ENCODE results near the gene STK32B. TPM values are rescaled to one million over a fixed set of nuclear protein-coding genes. Genes with fewer than 3 reads are reported as not detected.

Gene STK32B
- total and polyA plus RNA-seq, 4 donors = 0.02 to 0.28 (median 0.08) TPM; not detected in 1

GRCh38 chr4:5504486-5504885, 453.2 kb downstream of the STK32B start:
- Histone ChIP-seq H3K4me3 (ENCODE audit: low read depth in 1 of 3, low read length in 3 of 3) (no peak overlapping the region), H3K36me3 (ENCODE audit: control insufficient read depth in 4 of 4, insufficient read depth in 3 of 4, low read depth in 1 of 4, low read length in 3 of 4) (no peaks in the 10 kb centered on the region), H3K27ac (ENCODE audit: low read depth in 1 of 2, low read length in 2 of 2) (no peak overlapping the region), H3K27me3 (ENCODE audit: control insufficient read depth in 4 of 4, insufficient read depth in 4 of 4, low read length in 3 of 4) (peaks cover 0 to 4% (median 0%) of the 10 kb centered on the region in 4 donors), H3K9ac (ENCODE audit: low read depth in 1 of 2, low read length in 2 of 2) (no peak overlapping the region), H3K9me3 (ENCODE audit: control insufficient read depth in 4 of 4, low read length in 3 of 4) (no peaks in the 10 kb centered on the region), H3K4me1 (ENCODE audit: control insufficient read depth in 4 of 4, insufficient read depth in 4 of 4, low read length in 3 of 4) (no peaks in the 10 kb centered on the region)
- no peak for DNase-seq (ENCODE audit: low spot score)
- no peak for TF ChIP-seq CTCF (IDR thresholded peaks at IDR 0.05; ENCODE audit: low read depth, low read length, missing input control)
- TF ChIP-seq REST (IDR thresholded peaks at IDR 0.05) = no peak
- TF ChIP-seq NR2F2 (IDR thresholded peaks at IDR 0.05) = no peak
- TF ChIP-seq FOXA2 (IDR thresholded peaks at IDR 0.05) = no peak
- TF ChIP-seq MAX (IDR thresholded peaks at IDR 0.05) = no peak
- no peak for TF ChIP-seq TAF1 (conservative IDR thresholded peaks at IDR 0.05)
- no peak for TF ChIP-seq RAD21 (IDR thresholded peaks at IDR 0.05)
- no peak for TF ChIP-seq YY1 (IDR thresholded peaks at IDR 0.05)
- no peak for TF ChIP-seq FOXA1 (IDR thresholded peaks at IDR 0.05)
- TF ChIP-seq HNF4A (conservative IDR thresholded peaks at IDR 0.05) = no peak
- no peak for TF ChIP-seq SP1 (IDR thresholded peaks at IDR 0.05)
- TF ChIP-seq RXRA (IDR thresholded peaks at IDR 0.05) = no peak
- TF ChIP-seq ATF3 (IDR thresholded peaks at IDR 0.05) = no peak
- no peak for TF ChIP-seq ZBTB33 (IDR thresholded peaks at IDR 0.05)
- no peak for TF ChIP-seq JUND (IDR thresholded peaks at IDR 0.05)
- no peak for TF ChIP-seq EGR1 (IDR thresholded peaks at IDR 0.05; ENCODE audit: low read depth in 2 of 2)

- Histone ChIP-seq H3K4me1 (ENCODE audit: control insufficient read depth in 4 of 4, insufficient read depth in 4 of 4, low read length in 3 of 4) (no peaks in the 10 kb centered on the region), H3K27me3 (ENCODE audit: control insufficient read depth in 4 of 4, insufficient read depth in 4 of 4, low read length in 3 of 4) (peaks cover 0 to 4% (median 0%) of the 10 kb centered on the region in 4 donors), H3K9me3 (ENCODE audit: control insufficient read depth in 4 of 4, low read length in 3 of 4) (no peaks in the 10 kb centered on the region), H3K4me3 (ENCODE audit: low read depth in 1 of 3, low read length in 3 of 3) (no peak overlapping the region), H3K36me3 (ENCODE audit: control insufficient read depth in 4 of 4, insufficient read depth in 3 of 4, low read depth in 1 of 4, low read length in 3 of 4) (no peaks in the 10 kb centered on the region), H3K9ac (ENCODE audit: low read depth in 1 of 2, low read length in 2 of 2) (no peak overlapping the region), H3K27ac (ENCODE audit: low read depth in 1 of 2, low read length in 2 of 2) (no peak overlapping the region)
- 47% methylated on average over 2 of the region's 2 CpGs for WGBS
- DNase-seq (ENCODE audit: low spot score) = no peak
- TF ChIP-seq ATF3 (IDR thresholded peaks at IDR 0.05) = no peak
- TF ChIP-seq REST (IDR thresholded peaks at IDR 0.05) = no peak
- TF ChIP-seq CTCF (IDR thresholded peaks at IDR 0.05; ENCODE audit: low read depth, low read length, missing input control) = no peak
- TF ChIP-seq MAX (IDR thresholded peaks at IDR 0.05) = no peak
- TF ChIP-seq EGR1 (IDR thresholded peaks at IDR 0.05; ENCODE audit: low read depth in 2 of 2) = no peak
- TF ChIP-seq JUND (IDR thresholded peaks at IDR 0.05) = no peak
- no peak for TF ChIP-seq TAF1 (conservative IDR thresholded peaks at IDR 0.05)
- no peak for TF ChIP-seq SP1 (IDR thresholded peaks at IDR 0.05)
- no peak for TF ChIP-seq HNF4A (conservative IDR thresholded peaks at IDR 0.05)
- TF ChIP-seq YY1 (IDR thresholded peaks at IDR 0.05) = no peak
- no peak for TF ChIP-seq FOXA1 (IDR thresholded peaks at IDR 0.05)
Observed at GRCh38 chr4:5510504-5510903, 459.2 kb downstream of the STK32B start.

All from liver (tissue), 9 donors.